ENCODE data around the gene SLC39A13. TPM values are rescaled to one million over a fixed set of nuclear protein-coding genes. Genes with fewer than 3 reads are reported as not detected.

Gene SLC39A13
- total and polyA plus RNA-seq, 9 donors, result 36.2 to 46.5 (median 40.8) TPM

DNA sequence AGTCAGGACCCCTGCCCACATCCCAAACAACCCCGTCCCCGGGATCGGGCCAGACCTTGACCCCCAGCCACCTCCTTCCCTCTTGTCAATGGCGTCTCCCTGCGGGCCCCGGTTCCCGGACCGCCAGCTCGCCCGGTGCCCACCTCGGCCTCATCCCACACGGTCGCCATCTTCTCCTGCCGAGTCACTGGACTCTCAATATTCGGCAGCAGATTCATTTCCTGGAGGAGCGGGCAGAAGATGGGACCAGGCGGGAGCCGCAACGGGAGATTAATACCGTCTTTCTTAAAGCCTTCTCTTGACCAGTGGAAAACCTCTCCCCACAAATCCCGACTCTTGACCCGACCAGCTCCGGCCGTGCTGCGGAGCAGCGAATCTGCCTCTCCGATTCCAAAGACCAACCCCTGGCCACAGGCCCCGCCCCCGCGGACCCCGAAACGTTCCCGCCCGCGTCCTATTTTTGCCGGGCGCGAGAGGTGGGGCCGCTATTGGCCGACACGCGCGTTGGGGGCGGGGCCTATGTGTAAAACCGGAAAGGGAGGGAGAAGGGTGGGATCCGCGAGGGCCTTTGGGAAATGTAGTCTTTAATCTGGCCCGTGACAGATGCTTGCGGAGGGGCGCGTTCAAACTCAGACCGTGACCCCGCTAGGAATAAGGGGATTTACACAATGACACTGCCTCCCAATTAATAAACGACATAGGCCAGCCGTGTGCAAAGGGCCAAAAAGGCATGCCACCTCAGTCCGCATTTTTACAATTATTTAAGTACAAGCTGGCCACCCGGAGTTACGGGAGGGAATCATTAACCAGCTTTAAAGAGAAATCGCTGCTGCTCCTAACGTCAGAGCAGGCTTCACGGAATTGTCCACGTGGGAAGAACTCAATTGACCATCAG is 17.9 kb downstream of the SLC39A13 start, which contains the start of gene PSMC3:
Gene PSMC3 (minus strand): TSS at position 378 of the 895 bp plus-strand sequence. CDS start 160 bp downstream, at position 218.
- Histone ChIP-seq H3K4me1 (ENCODE audit: control insufficient read depth, insufficient read depth, low read length) (peaks cover 16% of the 10 kb centered on the region), H3K4me3 (ENCODE audit: low read length) (peak within 1 kb of the TSS; percentile 100), H3K27me3 (ENCODE audit: control insufficient read depth, insufficient read depth, low read length) (no peaks in the 10 kb centered on the region), H3K36me3 (ENCODE audit: control insufficient read depth, insufficient read depth, low read length) (peaks cover 40% of the 10 kb centered on the region), H3K27ac (ENCODE audit: low read length) (peak within 1 kb of the TSS; percentile 93), H3K9me3 (replicated peaks; ENCODE audit: control insufficient read depth, low read depth, low read length) (no peaks in the 10 kb centered on the region)
- peak; percentile 99 for DNase-seq
- WGBS (ENCODE audit: insufficient coverage), result 1% methylated on average over 46 of the region's 62 CpGs

DNA sequence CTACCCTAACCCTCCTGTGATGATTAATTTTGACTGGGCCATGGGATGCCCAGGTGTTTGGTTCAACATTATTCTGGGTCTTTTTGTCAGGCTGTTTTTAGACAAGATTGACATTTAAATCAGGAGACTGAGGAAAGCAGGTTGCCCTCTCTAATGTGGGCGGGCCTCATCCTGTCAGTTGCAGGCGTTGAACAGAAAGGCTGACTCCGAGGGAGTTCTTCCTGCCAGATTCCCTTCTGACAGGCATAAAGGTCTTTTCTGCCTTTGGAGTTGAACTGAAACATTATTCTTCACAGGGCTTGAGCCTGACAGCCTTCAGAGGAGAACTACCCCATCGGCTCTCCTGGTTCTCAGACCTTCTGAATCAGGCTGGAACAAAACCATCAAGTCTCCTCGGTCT is 22.1 kb downstream of the SLC39A13 start:
- H3K4me3 ChIP-seq (ENCODE audit: low read length), result no peak overlapping the region
- H3K4me1 ChIP-seq (ENCODE audit: control insufficient read depth, insufficient read depth, low read length), result peaks cover 10% of the 10 kb centered on the region
- H3K27me3 ChIP-seq (ENCODE audit: control insufficient read depth, insufficient read depth, low read length), result no peaks in the 10 kb centered on the region
- 58% methylated on average over 4 of the region's 5 CpGs for WGBS (ENCODE audit: insufficient coverage)
- peaks cover 3% of the 10 kb centered on the region for H3K36me3 ChIP-seq (ENCODE audit: control insufficient read depth, insufficient read depth, low read length)
- H3K9me3 ChIP-seq (replicated peaks; ENCODE audit: control insufficient read depth, low read depth, low read length), result no peaks in the 10 kb centered on the region
- H3K27ac ChIP-seq (ENCODE audit: low read length), result no peak overlapping the region
- DNase-seq, result no peak

DNA sequence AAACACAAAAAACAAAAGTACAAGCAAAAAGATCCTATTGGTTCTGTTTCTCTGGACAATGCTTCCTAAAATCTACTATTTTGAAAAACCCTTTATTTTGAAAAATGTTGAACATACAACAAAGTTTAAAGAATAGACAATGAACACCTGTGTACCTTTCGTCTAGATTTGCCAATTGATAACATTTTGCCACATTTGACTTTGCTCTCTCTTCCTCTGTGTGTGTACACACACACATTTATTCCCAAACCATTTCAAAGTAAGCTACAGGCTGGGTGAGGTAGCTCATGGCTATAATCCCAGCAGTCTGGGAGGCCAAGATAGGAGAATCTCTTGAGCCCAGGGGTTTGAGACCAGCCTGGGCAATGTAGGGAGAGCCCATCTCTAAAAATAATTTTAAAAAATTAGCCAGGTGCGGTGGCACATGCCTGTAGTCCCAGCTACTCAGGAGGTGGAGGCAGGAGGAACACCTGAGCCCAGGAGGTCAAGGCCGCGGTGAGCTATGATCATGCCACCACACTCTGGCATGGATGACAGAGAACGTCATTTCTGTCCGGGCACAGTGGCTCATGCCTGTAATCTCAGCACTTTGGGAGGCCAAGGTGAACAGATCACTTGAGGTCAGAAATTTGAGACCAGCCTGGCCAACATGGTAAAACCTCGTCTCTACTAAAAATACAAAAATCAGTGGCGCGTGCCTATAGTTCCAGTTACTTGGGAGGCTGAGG is 23.1 kb downstream of the SLC39A13 start:
- Histone ChIP-seq H3K36me3 (ENCODE audit: control insufficient read depth, insufficient read depth, low read length) (peaks cover 3% of the 10 kb centered on the region), H3K4me1 (ENCODE audit: control insufficient read depth, insufficient read depth, low read length) (peaks cover 9% of the 10 kb centered on the region), H3K27me3 (ENCODE audit: control insufficient read depth, insufficient read depth, low read length) (no peaks in the 10 kb centered on the region), H3K9me3 (replicated peaks; ENCODE audit: control insufficient read depth, low read depth, low read length) (no peaks in the 10 kb centered on the region), H3K27ac (ENCODE audit: low read length) (no peak overlapping the region), H3K4me3 (ENCODE audit: low read length) (no peak overlapping the region)
- WGBS (ENCODE audit: insufficient coverage), result 91% methylated on average over 5 of the region's 9 CpGs
- DNase-seq, result no peak

DNA sequence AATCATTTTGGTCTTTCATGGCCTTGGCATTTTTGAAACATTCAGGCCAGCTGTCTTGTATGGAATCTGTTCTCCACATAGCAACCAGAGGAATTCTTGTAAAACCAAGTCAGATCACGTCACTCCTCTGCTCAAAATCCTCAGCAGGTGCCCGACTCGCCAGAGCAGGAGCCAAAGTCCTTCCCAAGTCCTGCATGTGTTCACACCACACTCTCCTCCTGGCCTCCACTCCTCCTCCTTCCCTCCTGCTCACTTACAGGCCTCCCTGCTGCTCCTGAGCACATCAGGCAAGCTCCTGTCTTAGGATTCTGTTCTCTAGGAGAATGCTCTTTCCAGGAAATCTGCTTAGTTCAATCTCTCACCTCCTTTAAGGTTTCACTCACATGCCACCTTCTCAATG is 24.8 kb downstream of the SLC39A13 start:
- DNase-seq, result no peak
- peaks cover 2% of the 10 kb centered on the region for H3K9me3 ChIP-seq (replicated peaks; ENCODE audit: control insufficient read depth, low read depth, low read length)
- no peak overlapping the region for H3K27ac ChIP-seq (ENCODE audit: low read length)
- WGBS (ENCODE audit: insufficient coverage), result 76% methylated on average over 3 of the region's 3 CpGs
- peaks cover 15% of the 10 kb centered on the region for H3K4me1 ChIP-seq (ENCODE audit: control insufficient read depth, insufficient read depth, low read length)
- peaks cover 3% of the 10 kb centered on the region for H3K36me3 ChIP-seq (ENCODE audit: control insufficient read depth, insufficient read depth, low read length)
- H3K4me3 ChIP-seq (ENCODE audit: low read length), result no peak overlapping the region
- no peaks in the 10 kb centered on the region for H3K27me3 ChIP-seq (ENCODE audit: control insufficient read depth, insufficient read depth, low read length)

DNA sequence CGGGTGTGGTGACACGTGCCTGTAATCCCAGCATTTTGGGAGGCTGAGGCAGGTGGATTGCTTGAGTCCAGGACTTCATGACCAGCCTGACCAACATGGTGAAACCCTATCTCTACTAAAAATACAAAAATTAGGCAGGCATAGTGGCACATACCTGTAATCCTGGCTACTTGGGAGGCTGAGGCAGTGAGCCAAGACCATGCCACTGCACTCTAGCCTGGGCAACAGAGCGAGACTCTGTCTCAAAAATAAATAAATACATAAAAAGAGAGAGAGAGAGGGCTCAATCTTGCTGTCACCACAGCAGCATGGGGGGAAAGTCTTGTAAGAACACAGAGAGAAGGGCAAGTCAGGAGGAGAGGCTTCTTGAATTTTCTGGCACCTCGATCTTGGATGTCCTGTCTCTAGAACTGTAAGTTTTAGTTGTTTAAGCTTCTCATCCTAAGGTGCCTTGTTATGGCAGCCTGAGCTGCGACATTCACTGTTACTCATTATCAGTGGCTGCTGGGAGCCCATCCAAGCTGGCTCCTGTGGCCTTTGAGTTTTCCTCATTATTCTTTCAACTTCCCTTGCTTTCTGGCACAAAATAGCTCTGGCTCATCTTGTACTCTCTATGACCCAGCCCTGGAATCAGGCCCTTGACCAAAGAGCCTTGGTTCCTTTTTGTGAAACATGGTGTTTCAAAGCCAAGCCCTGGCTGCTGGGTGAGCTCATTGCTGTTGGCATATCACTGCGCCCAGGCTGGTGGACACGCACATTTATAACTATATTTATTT is 25.8 kb downstream of the SLC39A13 start:
- Histone ChIP-seq H3K9me3 (replicated peaks; ENCODE audit: control insufficient read depth, low read depth, low read length) (peaks cover 2% of the 10 kb centered on the region), H3K27ac (ENCODE audit: low read length) (no peak overlapping the region), H3K36me3 (ENCODE audit: control insufficient read depth, insufficient read depth, low read length) (peaks cover 3% of the 10 kb centered on the region), H3K27me3 (ENCODE audit: control insufficient read depth, insufficient read depth, low read length) (no peaks in the 10 kb centered on the region), H3K4me3 (ENCODE audit: low read length) (no peak overlapping the region), H3K4me1 (ENCODE audit: control insufficient read depth, insufficient read depth, low read length) (peaks cover 15% of the 10 kb centered on the region)
- 69% methylated on average over 3 of the region's 7 CpGs for WGBS (ENCODE audit: insufficient coverage)
- no peak for DNase-seq

DNA sequence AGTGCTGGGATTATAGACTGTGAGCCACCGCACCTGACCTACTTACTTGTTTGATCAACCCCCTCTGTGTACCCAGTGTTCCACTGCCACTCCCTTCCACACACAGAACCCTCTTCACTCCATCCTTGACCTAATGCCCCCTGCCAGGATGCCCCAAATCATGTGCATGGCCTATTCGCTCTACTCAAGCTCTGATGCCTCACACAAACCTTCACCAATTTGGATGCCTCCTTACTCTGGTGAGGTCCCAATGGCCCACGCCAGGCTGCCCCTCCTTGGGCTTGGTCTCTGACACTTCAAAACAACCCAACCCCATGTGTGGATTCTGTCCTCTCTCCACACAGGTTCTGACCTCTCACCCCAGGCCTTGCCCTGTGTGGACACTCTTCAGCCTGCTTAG is 27.3 kb downstream of the SLC39A13 start:
- 92% methylated on average over 3 of the region's 3 CpGs for WGBS (ENCODE audit: insufficient coverage)
- Histone ChIP-seq H3K36me3 (ENCODE audit: control insufficient read depth, insufficient read depth, low read length) (peaks cover 2% of the 10 kb centered on the region), H3K4me3 (ENCODE audit: low read length) (no peak overlapping the region), H3K9me3 (replicated peaks; ENCODE audit: control insufficient read depth, low read depth, low read length) (peaks cover 2% of the 10 kb centered on the region), H3K27ac (ENCODE audit: low read length) (no peak overlapping the region), H3K27me3 (ENCODE audit: control insufficient read depth, insufficient read depth, low read length) (no peaks in the 10 kb centered on the region), H3K4me1 (ENCODE audit: control insufficient read depth, insufficient read depth, low read length) (peaks cover 15% of the 10 kb centered on the region)
- no peak for DNase-seq

DNA sequence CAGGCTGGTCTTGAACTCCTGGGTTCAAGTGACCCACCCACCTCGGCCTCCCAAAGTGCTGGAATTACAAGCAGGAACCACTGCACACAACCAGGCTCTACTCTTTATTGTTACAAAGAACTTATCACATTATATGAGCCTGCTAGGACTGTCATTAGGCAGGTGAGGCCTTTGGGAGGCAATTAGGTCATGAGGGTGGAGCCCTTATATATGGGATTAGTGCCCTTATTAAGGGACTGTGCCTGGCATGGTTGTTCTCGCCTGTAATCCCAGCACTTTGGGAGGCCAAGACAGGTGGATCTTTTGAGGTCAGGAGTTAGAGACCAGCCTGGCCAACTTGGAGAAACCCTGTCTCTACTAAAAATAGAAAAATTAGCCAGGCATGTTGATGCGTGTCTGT is 28.3 kb downstream of the SLC39A13 start:
- Histone ChIP-seq H3K27ac (ENCODE audit: low read length) (no peak overlapping the region), H3K4me1 (ENCODE audit: control insufficient read depth, insufficient read depth, low read length) (peaks cover 15% of the 10 kb centered on the region), H3K27me3 (ENCODE audit: control insufficient read depth, insufficient read depth, low read length) (no peaks in the 10 kb centered on the region), H3K9me3 (replicated peaks; ENCODE audit: control insufficient read depth, low read depth, low read length) (peaks cover 2% of the 10 kb centered on the region), H3K4me3 (ENCODE audit: low read length) (no peak overlapping the region), H3K36me3 (ENCODE audit: control insufficient read depth, insufficient read depth, low read length) (peaks cover 10% of the 10 kb centered on the region)
- 100% methylated on average over 1 of the region's 3 CpGs for WGBS (ENCODE audit: insufficient coverage)
- no peak for DNase-seq

DNA sequence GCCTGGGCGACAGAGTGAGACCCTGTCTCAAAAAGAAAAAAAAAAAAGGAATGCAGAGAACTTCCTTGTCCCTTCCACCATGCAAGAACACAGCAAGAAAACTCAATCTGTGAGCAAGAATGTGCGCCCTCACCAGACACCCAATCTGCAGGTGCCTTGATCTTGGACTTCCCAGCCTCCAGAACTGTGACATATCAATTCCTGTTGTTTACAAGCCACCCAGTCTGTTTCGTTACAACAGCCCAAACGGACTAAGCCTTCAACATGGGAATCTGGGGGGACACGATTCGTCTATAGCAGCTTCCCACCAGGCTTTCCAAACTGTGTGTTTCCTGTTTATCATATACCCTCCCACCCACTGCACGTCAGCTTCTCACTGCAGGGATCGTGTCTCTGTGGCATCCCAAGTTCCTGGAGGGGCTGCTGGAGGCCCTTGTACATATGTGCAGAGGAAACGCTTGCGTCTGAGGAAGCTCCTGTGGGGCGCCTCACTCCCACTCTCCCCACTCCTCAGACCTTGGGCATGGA is 28.9 kb downstream of the SLC39A13 start:
- Histone ChIP-seq H3K4me1 (ENCODE audit: control insufficient read depth, insufficient read depth, low read length) (peaks cover 15% of the 10 kb centered on the region), H3K27me3 (ENCODE audit: control insufficient read depth, insufficient read depth, low read length) (no peaks in the 10 kb centered on the region), H3K9me3 (replicated peaks; ENCODE audit: control insufficient read depth, low read depth, low read length) (peaks cover 2% of the 10 kb centered on the region), H3K4me3 (ENCODE audit: low read length) (no peak overlapping the region), H3K36me3 (ENCODE audit: control insufficient read depth, insufficient read depth, low read length) (peaks cover 15% of the 10 kb centered on the region), H3K27ac (ENCODE audit: low read length) (no peak overlapping the region)
- DNase-seq, result no peak
- 63% methylated on average over 7 of the region's 11 CpGs for WGBS (ENCODE audit: insufficient coverage)

DNA sequence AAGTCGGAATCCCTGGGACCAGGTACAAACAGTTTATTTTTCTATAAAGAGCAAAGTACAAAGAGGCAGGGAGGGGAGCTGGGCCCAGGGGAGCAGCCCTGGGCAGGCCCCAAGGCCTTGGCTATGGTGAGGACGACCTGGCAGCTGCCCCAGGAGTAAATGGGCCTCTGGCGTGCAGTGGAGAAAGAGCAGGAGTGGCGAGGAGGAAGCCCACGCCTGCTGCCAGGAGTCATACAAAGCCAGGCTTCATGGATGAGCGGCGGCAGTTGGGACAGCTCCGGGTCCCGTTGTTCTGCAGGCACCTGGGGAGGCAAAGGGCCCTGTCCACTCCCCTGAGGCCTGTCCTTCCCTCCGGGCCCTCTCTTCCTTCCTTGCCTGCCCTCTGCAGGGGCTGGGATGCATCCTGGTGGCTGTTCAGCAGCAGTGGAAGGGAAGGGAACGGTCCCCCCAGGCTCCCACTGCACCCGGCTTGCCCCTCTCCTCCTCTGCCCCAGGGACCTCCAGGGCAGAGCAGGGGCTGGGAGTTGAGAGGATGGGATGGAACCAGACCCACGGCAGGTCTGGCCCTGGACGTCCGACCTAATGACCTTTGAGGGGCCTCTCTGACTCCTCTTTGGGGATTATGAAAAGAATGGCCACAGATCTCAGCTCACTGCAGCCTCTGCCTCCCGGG is 29.5 kb downstream of the SLC39A13 start:
- Histone ChIP-seq H3K4me1 (ENCODE audit: control insufficient read depth, insufficient read depth, low read length) (peaks cover 17% of the 10 kb centered on the region), H3K36me3 (ENCODE audit: control insufficient read depth, insufficient read depth, low read length) (peaks cover 21% of the 10 kb centered on the region), H3K27me3 (ENCODE audit: control insufficient read depth, insufficient read depth, low read length) (no peaks in the 10 kb centered on the region), H3K27ac (ENCODE audit: low read length) (no peak overlapping the region), H3K9me3 (replicated peaks; ENCODE audit: control insufficient read depth, low read depth, low read length) (peaks cover 2% of the 10 kb centered on the region), H3K4me3 (ENCODE audit: low read length) (no peak overlapping the region)
- 58% methylated on average over 9 of the region's 16 CpGs for WGBS (ENCODE audit: insufficient coverage)
- DNase-seq, result no peak
